HepG2 (cell line): ENCODE results near the gene TMEM50B. TPM values are rescaled to one million over a fixed set of nuclear protein-coding genes. Genes with fewer than 3 reads are reported as not detected.
A peak's percentile ranks its signal among the peaks of the same experiment; 100 is the strongest.

ENCODE experiments used
- FOSL1 ChIP-seq: sonication (generic); formaldehyde crosslinking; IDR thresholded peaks from 2 replicates; pipeline ENCODE4 v1.9.0; 2021; ENCODE audit warnings: missing genetic modification reagents, borderline replicate concordance
- FUBP1 ChIP-seq: sonication (generic); formaldehyde crosslinking; IDR thresholded peaks from 2 replicates; pipeline ENCODE4 v1.5.1; 2020; ENCODE audit warnings: missing genetic modification reagents, mild to moderate bottlenecking, borderline replicate concordance
- HOXA7 ChIP-seq: sonication (generic); formaldehyde crosslinking; IDR thresholded peaks from 2 replicates; pipeline ENCODE4 v1.8.1; 2022; ENCODE audit warnings: mild to moderate bottlenecking, missing genetic modification reagents, moderate library complexity
- KDM3A ChIP-seq: IDR thresholded peaks from 2 replicates; pipeline ENCODE4 v1.6.1; 2018; ENCODE audit warnings: low read depth, missing compliant biosample characterization
- KDM5B ChIP-seq: sonication (generic); formaldehyde crosslinking; IDR thresholded peaks from 2 replicates; pipeline ENCODE4 v1.4.0; 2020; ENCODE audit warnings: missing genetic modification reagents, mild to moderate bottlenecking, borderline replicate concordance
- MAZ ChIP-seq, 2 experiments: sonication (generic) in 1 of 2; formaldehyde crosslinking in 1 of 2; IDR thresholded peaks; 2 replicates each; pipeline versions ENCODE4 v1.5.0 to v1.6.1; 2012 to 2020; ENCODE audit warnings: low read depth in 2 of 2, mild to moderate bottlenecking in 2 of 2, borderline replicate concordance in 1 of 2, improper control_type of control experiment in 1 of 2, low read length in 1 of 2, missing genetic modification reagents in 1 of 2, moderate library complexity in 1 of 2
- PHF5A ChIP-seq: IDR thresholded peaks from one replicate; pipeline ENCODE4 v1.6.1; 2018; ENCODE audit warnings: low read depth, missing genetic modification reagents; ENCODE audit not compliant: unreplicated experiment
- POGZ ChIP-seq: sonication (generic); formaldehyde crosslinking; IDR thresholded peaks from 2 replicates; pipeline ENCODE4 v1.4.0; 2020; ENCODE audit warnings: mild to moderate bottlenecking, missing genetic modification reagents
- THRA ChIP-seq: sonication (generic); formaldehyde crosslinking; IDR thresholded peaks from 2 replicates; pipeline ENCODE4 v1.4.0; 2020; ENCODE audit warnings: missing genetic modification reagents, borderline replicate concordance
- ZBTB25 ChIP-seq: IDR thresholded peaks from 2 replicates; pipeline ENCODE4 v1.6.1; 2018; ENCODE audit warnings: missing genetic modification reagents
- ZBTB43 ChIP-seq: sonication (generic); formaldehyde crosslinking; conservative IDR thresholded peaks from 2 replicates; pipeline ENCODE4 v1.4.0; 2020; ENCODE audit warnings: missing genetic modification reagents
- ZKSCAN1 ChIP-seq: fragments of 150-350 bp; IDR thresholded peaks from 2 replicates; pipeline ENCODE4 v1.6.1; 2014; ENCODE audit warnings: low read length
- ZNF121 ChIP-seq: sonication (generic); formaldehyde crosslinking; IDR thresholded peaks from 2 replicates; pipeline ENCODE4 v1.5.0; 2020; ENCODE audit warnings: mild to moderate bottlenecking, missing genetic modification reagents
- ZNF280D ChIP-seq: sonication (generic); formaldehyde crosslinking; IDR thresholded peaks from 2 replicates; pipeline ENCODE4 v1.5.1; 2020; ENCODE audit warnings: mild to moderate bottlenecking, missing genetic modification reagents
- ZNF331 ChIP-seq: sonication (generic); formaldehyde crosslinking; IDR thresholded peaks from 2 replicates; pipeline ENCODE4 v1.4.0; 2020; ENCODE audit warnings: missing genetic modification reagents
- ZNF788 ChIP-seq: sonication (generic); formaldehyde crosslinking; IDR thresholded peaks from 2 replicates; pipeline ENCODE4 v1.5.0; 2020; ENCODE audit warnings: mild to moderate bottlenecking, missing genetic modification reagents, borderline replicate concordance
- ZSCAN9 ChIP-seq: IDR thresholded peaks from 2 replicates; pipeline ENCODE4 v1.6.1; 2016; ENCODE audit warnings: borderline replicate concordance
- polyA plus RNA-seq, 8 experiments: library from polyadenylated mRNA; depleted of rRNA in 3 of 8; stranded (reverse) in 7 of 8; unstranded in 1 of 8; fragments of >200 nt; fragmentation: Illumina TruSeq in 4 of 8; extraction: Trizol in 4 of 8; gene quantifications; 2 replicates each; pipeline versions ENCODE4 v1.2.1 to v1.2.3, GENCODE V29; 2011 to 2016; ENCODE audit warnings: low read depth in 4 of 8, missing spikeins in 1 of 8, mixed read lengths in 1 of 8; ENCODE audit not compliant: insufficient read depth in 1 of 8
- total RNA-seq, 5 experiments: library from RNA; depleted of rRNA; stranded (reverse); fragments of >200 nt; fragmentation: Illumina TruSeq; extraction: Trizol; gene quantifications; 2 replicates each; pipeline ENCODE4 v1.2.3, GENCODE V29; 2016; ENCODE audit warnings: low read depth in 1 of 5
- TF ChIP-seq, protein P1 (sequence below): IDR thresholded peaks from 2 replicates; pipeline ENCODE4 v1.6.1; 2016; ENCODE audit warnings: low read depth, borderline replicate concordance

The TMEM50B gene
- total and polyA plus RNA-seq, 2 of the 13 experiments (the other 11 are each of a cell fraction or from before 2014, with no cell fraction given): 29.9 to 46.3 TPM

- no peak for TF ChIP-seq KDM5B (CRISPR knock-in tag)
- peak; percentile 97 for TF ChIP-seq ZBTB25
- TF ChIP-seq ZSCAN9 (CRISPR knock-in tag): peak; percentile 70; the same call in 1 of the 2 replicates
- no peak for TF ChIP-seq ZNF121 (CRISPR knock-in tag)
- TF ChIP-seq ZKSCAN1: 0 out of 2 replicates have a peak, but pooled peaks have one; percentile 17
- peak; percentile 36; the same call in 1 of the 2 replicates for TF ChIP-seq ZBTB43 (CRISPR knock-in tag)
- 0 out of 2 replicates have a peak, but pooled peaks have one; percentile 29 for TF ChIP-seq ZNF280D
- TF ChIP-seq ZNF788 (CRISPR knock-in tag): peak; percentile 23; the same call in 1 of the 2 replicates
- TF ChIP-seq MAZ (IDR thresholded peaks at IDR 0.05; ENCODE audit: borderline replicate concordance, low read depth, low read length): peak; percentile 63; the same call in 1 of the 2 replicates
- TF ChIP-seq MAZ (CRISPR knock-in tag; IDR thresholded peaks at IDR 0.05; ENCODE audit: low read depth): peak; percentile 47; the same call in 1 of the 2 replicates
- peak; percentile 25 for TF ChIP-seq PHF5A (CRISPR knock-in tag)
- TF ChIP-seq POGZ: no peak; the same call in 1 of the 2 replicates
- TF ChIP-seq, protein P1, sequence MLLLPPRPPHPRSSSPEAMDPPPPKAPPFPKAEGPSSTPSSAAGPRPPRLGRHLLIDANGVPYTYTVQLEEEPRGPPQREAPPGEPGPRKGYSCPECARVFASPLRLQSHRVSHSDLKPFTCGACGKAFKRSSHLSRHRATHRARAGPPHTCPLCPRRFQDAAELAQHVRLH (CRISPR knock-in tag): peak; percentile 76
- no peak for TF ChIP-seq HOXA7
- TF ChIP-seq THRA (CRISPR knock-in tag): peak; percentile 43; the same call in 1 of the 2 replicates
- TF ChIP-seq KDM3A (CRISPR knock-in tag): no peak
- no peak for TF ChIP-seq FUBP1 (CRISPR knock-in tag)
- TF ChIP-seq FOSL1: no peak
- TF ChIP-seq ZNF331: peak; percentile 74; the same call in 1 of the 2 replicates
Observed at GRCh38 chr21:33479679-33480480, at the start of gene TMEM50B (continued).
